Measurements from ENCODE around the gene DAG1. TPM values are rescaled to one million over a fixed set of nuclear protein-coding genes. Genes with fewer than 3 reads are reported as not detected.

Gene DAG1
- polyA plus RNA-seq, 2 donors = 8.6 to 18.8 TPM

GRCh38 chr3:49509028-49509561 is 39.0 kb downstream of the DAG1 start:
- Histone ChIP-seq H3K4me3 (ENCODE audit: low read depth in 1 of 2, low read length in 2 of 2) (no peak overlapping the region), H3K27me3 (ENCODE audit: control insufficient read depth in 1 of 2, insufficient read depth in 2 of 2, low read length in 2 of 2) (no peaks in the 10 kb centered on the region), H3K36me3 (ENCODE audit: control insufficient read depth in 2 of 2, insufficient read depth in 2 of 2, low read length in 1 of 2) (peaks cover 5 to 6% of the 10 kb centered on the region in 2 donors), H3K27ac (ENCODE audit: low read depth in 2 of 2, low read length in 1 of 2) (no peak overlapping the region), H3K9me3 (ENCODE audit: control insufficient read depth in 2 of 2, insufficient read depth in 1 of 2, low read depth in 1 of 2, low read length in 1 of 2) (no peaks in the 10 kb centered on the region), H3K4me1 (ENCODE audit: control insufficient read depth in 2 of 2, insufficient read depth in 2 of 2, low read length in 1 of 2) (no peaks in the 10 kb centered on the region)
- 31 to 46% methylated on average over 2 of the region's 2 CpGs for WGBS, 2 donors

GRCh38 chr3:49511639-49512038 is 41.6 kb downstream of the DAG1 start:
- H3K27me3 ChIP-seq (ENCODE audit: control insufficient read depth in 1 of 2, insufficient read depth in 2 of 2, low read length in 2 of 2) = no peaks in the 10 kb centered on the region
- H3K4me1 ChIP-seq (ENCODE audit: control insufficient read depth in 2 of 2, insufficient read depth in 2 of 2, low read length in 1 of 2) = no peaks in the 10 kb centered on the region
- WGBS, 2 donors = 76 to 80% methylated on average over 2 of the region's 2 CpGs
- peaks cover 6 to 7% of the 10 kb centered on the region in 2 donors for H3K36me3 ChIP-seq (ENCODE audit: control insufficient read depth in 2 of 2, insufficient read depth in 2 of 2, low read length in 1 of 2)
- no peak overlapping the region for H3K27ac ChIP-seq (ENCODE audit: low read depth in 2 of 2, low read length in 1 of 2)
- H3K9me3 ChIP-seq (ENCODE audit: control insufficient read depth in 2 of 2, insufficient read depth in 1 of 2, low read depth in 1 of 2, low read length in 1 of 2) = no peaks in the 10 kb centered on the region
- no peak overlapping the region for H3K4me3 ChIP-seq (ENCODE audit: low read depth in 1 of 2, low read length in 2 of 2)

GRCh38 chr3:49512781-49513355 is 42.8 kb downstream of the DAG1 start:
- Histone ChIP-seq H3K36me3 (ENCODE audit: control insufficient read depth in 2 of 2, insufficient read depth in 2 of 2, low read length in 1 of 2) (peaks cover 6 to 7% of the 10 kb centered on the region in 2 donors), H3K9me3 (ENCODE audit: control insufficient read depth in 2 of 2, insufficient read depth in 1 of 2, low read depth in 1 of 2, low read length in 1 of 2) (no peaks in the 10 kb centered on the region), H3K27ac (ENCODE audit: low read depth in 2 of 2, low read length in 1 of 2) (peak overlapping the region in 1 of 2 donors; percentile 15), H3K27me3 (ENCODE audit: control insufficient read depth in 1 of 2, insufficient read depth in 2 of 2, low read length in 2 of 2) (no peaks in the 10 kb centered on the region), H3K4me3 (ENCODE audit: low read depth in 1 of 2, low read length in 2 of 2) (no peak overlapping the region), H3K4me1 (ENCODE audit: control insufficient read depth in 2 of 2, insufficient read depth in 2 of 2, low read length in 1 of 2) (no peaks in the 10 kb centered on the region)
- WGBS, 2 donors = 88 to 98% methylated on average over 1 of the region's 1 CpG

- no peak overlapping the region for H3K27ac ChIP-seq (ENCODE audit: low read depth in 2 of 2, low read length in 1 of 2)
- H3K4me1 ChIP-seq (ENCODE audit: control insufficient read depth in 2 of 2, insufficient read depth in 2 of 2, low read length in 1 of 2) = no peaks in the 10 kb centered on the region
Observed at GRCh38 chr3:49513494-49514124, 43.5 kb downstream of the DAG1 start.

GRCh38 chr3:49518016-49518415 is 47.9 kb downstream of the DAG1 start:
- Histone ChIP-seq H3K4me1 (ENCODE audit: control insufficient read depth in 2 of 2, insufficient read depth in 2 of 2, low read length in 1 of 2) (peaks cover 2 to 6% of the 10 kb centered on the region in 2 donors), H3K9me3 (ENCODE audit: control insufficient read depth in 2 of 2, insufficient read depth in 1 of 2, low read depth in 1 of 2, low read length in 1 of 2) (no peaks in the 10 kb centered on the region), H3K27ac (ENCODE audit: low read depth in 2 of 2, low read length in 1 of 2) (no peak overlapping the region), H3K27me3 (ENCODE audit: control insufficient read depth in 1 of 2, insufficient read depth in 2 of 2, low read length in 2 of 2) (no peaks in the 10 kb centered on the region), H3K4me3 (ENCODE audit: low read depth in 1 of 2, low read length in 2 of 2) (no peak overlapping the region), H3K36me3 (ENCODE audit: control insufficient read depth in 2 of 2, insufficient read depth in 2 of 2, low read length in 1 of 2) (peaks cover 0 to 8% of the 10 kb centered on the region in 2 donors)
- WGBS, 2 donors = 89 to 90% methylated on average over 3 of the region's 3 CpGs

More at GRCh38 chr3:49513494-49514124, 43.5 kb downstream of the DAG1 start:
- Histone ChIP-seq H3K9me3 (ENCODE audit: control insufficient read depth in 2 of 2, insufficient read depth in 1 of 2, low read depth in 1 of 2, low read length in 1 of 2) (no peaks in the 10 kb centered on the region), H3K36me3 (ENCODE audit: control insufficient read depth in 2 of 2, insufficient read depth in 2 of 2, low read length in 1 of 2) (peaks cover 6 to 7% of the 10 kb centered on the region in 2 donors), H3K27me3 (ENCODE audit: control insufficient read depth in 1 of 2, insufficient read depth in 2 of 2, low read length in 2 of 2) (no peaks in the 10 kb centered on the region), H3K4me3 (ENCODE audit: low read depth in 1 of 2, low read length in 2 of 2) (no peak overlapping the region)
- 83 to 86% methylated on average over 4 of the region's 4 CpGs for WGBS, 2 donors

- WGBS, 2 donors = 91 to 92% methylated on average over 5 of the region's 5 CpGs
- Histone ChIP-seq H3K9me3 (ENCODE audit: control insufficient read depth in 2 of 2, insufficient read depth in 1 of 2, low read depth in 1 of 2, low read length in 1 of 2) (no peaks in the 10 kb centered on the region), H3K27me3 (ENCODE audit: control insufficient read depth in 1 of 2, insufficient read depth in 2 of 2, low read length in 2 of 2) (no peaks in the 10 kb centered on the region), H3K4me1 (ENCODE audit: control insufficient read depth in 2 of 2, insufficient read depth in 2 of 2, low read length in 1 of 2) (peaks cover 2 to 6% of the 10 kb centered on the region in 2 donors), H3K27ac (ENCODE audit: low read depth in 2 of 2, low read length in 1 of 2) (peak overlapping the region in 1 of 2 donors; percentile 5), H3K36me3 (ENCODE audit: control insufficient read depth in 2 of 2, insufficient read depth in 2 of 2, low read length in 1 of 2) (peaks cover 0 to 8% of the 10 kb centered on the region in 2 donors), H3K4me3 (ENCODE audit: low read depth in 1 of 2, low read length in 2 of 2) (no peak overlapping the region)
Observed at GRCh38 chr3:49518441-49518840, 48.4 kb downstream of the DAG1 start.

- H3K9me3 ChIP-seq (ENCODE audit: control insufficient read depth in 2 of 2, insufficient read depth in 1 of 2, low read depth in 1 of 2, low read length in 1 of 2) = no peaks in the 10 kb centered on the region
- peaks cover 0 to 8% of the 10 kb centered on the region in 2 donors for H3K36me3 ChIP-seq (ENCODE audit: control insufficient read depth in 2 of 2, insufficient read depth in 2 of 2, low read length in 1 of 2)
- WGBS, 2 donors = 80 to 84% methylated on average over 6 of the region's 6 CpGs
- H3K4me3 ChIP-seq (ENCODE audit: low read depth in 1 of 2, low read length in 2 of 2) = no peak overlapping the region
- no peak overlapping the region for H3K27ac ChIP-seq (ENCODE audit: low read depth in 2 of 2, low read length in 1 of 2)
- H3K4me1 ChIP-seq (ENCODE audit: control insufficient read depth in 2 of 2, insufficient read depth in 2 of 2, low read length in 1 of 2) = peaks cover 4 to 10% of the 10 kb centered on the region in 2 donors
- no peaks in the 10 kb centered on the region for H3K27me3 ChIP-seq (ENCODE audit: control insufficient read depth in 1 of 2, insufficient read depth in 2 of 2, low read length in 2 of 2)
Observed at GRCh38 chr3:49519296-49519695, 49.2 kb downstream of the DAG1 start.

GRCh38 chr3:49519916-49520385 is 49.9 kb downstream of the DAG1 start:
- Histone ChIP-seq H3K27me3 (ENCODE audit: control insufficient read depth in 1 of 2, insufficient read depth in 2 of 2, low read length in 2 of 2) (no peaks in the 10 kb centered on the region), H3K4me1 (ENCODE audit: control insufficient read depth in 2 of 2, insufficient read depth in 2 of 2, low read length in 1 of 2) (peaks cover 4 to 14% of the 10 kb centered on the region in 2 donors), H3K27ac (ENCODE audit: low read depth in 2 of 2, low read length in 1 of 2) (no peak overlapping the region), H3K4me3 (ENCODE audit: low read depth in 1 of 2, low read length in 2 of 2) (no peak overlapping the region), H3K9me3 (ENCODE audit: control insufficient read depth in 2 of 2, insufficient read depth in 1 of 2, low read depth in 1 of 2, low read length in 1 of 2) (no peaks in the 10 kb centered on the region), H3K36me3 (ENCODE audit: control insufficient read depth in 2 of 2, insufficient read depth in 2 of 2, low read length in 1 of 2) (peaks cover 0 to 8% of the 10 kb centered on the region in 2 donors)
- 69 to 84% methylated on average over 2 of the region's 2 CpGs for WGBS, 2 donors

GRCh38 chr3:49523756-49524747 is 54.0 kb downstream of the DAG1 start:
- H3K9me3 ChIP-seq (ENCODE audit: control insufficient read depth in 2 of 2, insufficient read depth in 1 of 2, low read depth in 1 of 2, low read length in 1 of 2) = no peaks in the 10 kb centered on the region
- H3K4me1 ChIP-seq (ENCODE audit: control insufficient read depth in 2 of 2, insufficient read depth in 2 of 2, low read length in 1 of 2) = peaks cover 4 to 14% of the 10 kb centered on the region in 2 donors
- peaks cover 0 to 6% of the 10 kb centered on the region in 2 donors for H3K36me3 ChIP-seq (ENCODE audit: control insufficient read depth in 2 of 2, insufficient read depth in 2 of 2, low read length in 1 of 2)
- 56 to 58% methylated on average over 5 of the region's 5 CpGs for WGBS, 2 donors
- H3K27me3 ChIP-seq (ENCODE audit: control insufficient read depth in 1 of 2, insufficient read depth in 2 of 2, low read length in 2 of 2) = no peaks in the 10 kb centered on the region
- peak overlapping the region; percentile 36 to 79 for H3K27ac ChIP-seq (ENCODE audit: low read depth in 2 of 2, low read length in 1 of 2)
- no peak overlapping the region for H3K4me3 ChIP-seq (ENCODE audit: low read depth in 1 of 2, low read length in 2 of 2)
